ENCODE results near the gene SLIT3. TPM values are rescaled to one million over a fixed set of nuclear protein-coding genes. Genes with fewer than 3 reads are reported as not detected.

SLIT3 gene
- total RNA-seq, 1 donor from 2014 or later = 0.22 TPM

DNA sequence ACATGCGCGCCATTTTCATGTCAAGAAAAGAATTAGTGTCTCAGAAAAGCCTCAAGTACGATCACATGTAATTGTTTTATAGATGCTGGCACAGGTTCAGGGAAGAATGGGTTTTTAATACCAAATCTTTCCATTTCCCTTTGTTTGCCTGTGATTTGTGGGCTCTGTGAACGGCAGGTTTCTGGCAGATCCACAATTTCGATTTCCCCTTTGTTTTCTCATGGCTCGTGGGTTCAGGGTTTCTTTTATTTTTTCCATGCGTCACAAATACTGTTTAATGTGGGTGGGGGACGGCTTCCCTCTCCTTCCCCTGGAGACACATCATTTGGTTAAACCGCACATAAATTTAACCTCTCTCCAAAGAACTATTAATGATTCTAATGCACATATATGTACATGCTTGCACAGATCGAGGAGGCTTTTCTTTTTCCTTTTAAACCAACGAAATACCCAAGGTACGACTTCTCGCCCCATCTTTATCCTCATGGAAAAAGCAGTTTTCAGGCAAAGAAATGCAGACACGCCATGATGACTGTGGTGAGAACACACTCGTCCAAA is 195.9 kb downstream of the SLIT3 start:
- Mint-ChIP-seq H3K9me3 (peaks cover 2% of the 10 kb centered on the region), H3K36me3 (peaks cover 3% of the 10 kb centered on the region)

GRCh38 chr5:169103586-169104181 is 197.3 kb downstream of the SLIT3 start:
- Mint-ChIP-seq H3K4me1 (peaks cover 20% of the 10 kb centered on the region), H3K4me3 (no peak overlapping the region), H3K36me3 (no peaks in the 10 kb centered on the region), H3K27ac (peak overlapping the region; percentile 62), H3K27me3 (ENCODE audit: insufficient read depth, low read depth) (no peaks in the 10 kb centered on the region), H3K9me3 (no peaks in the 10 kb centered on the region)
- Histone ChIP-seq H3K4me3 (no peak overlapping the region), H4K20me1 (ENCODE audit: low read depth) (no peaks in the 10 kb centered on the region), H3K27ac (no peak overlapping the region), H3K9ac (no peak overlapping the region), H3K4me2 (no peak overlapping the region), H2AFZ (replicated peaks) (no peak overlapping the region), H3K4me1 (peaks cover 4% of the 10 kb centered on the region), H3K36me3 (no peaks in the 10 kb centered on the region), H3K27me3 (no peaks in the 10 kb centered on the region), H3F3A (ENCODE audit: low read depth) (no peaks in the 10 kb centered on the region), H3K79me2 (ENCODE audit: low read depth) (no peaks in the 10 kb centered on the region), H3K9me3 (ENCODE audit: low read depth) (no peaks in the 10 kb centered on the region)
- no peak for DNase-seq (ENCODE audit: low spot score)
- TF ChIP-seq EZH2 (IDR thresholded peaks at IDR 0.05) (no peak), EZH2phosphoT487 (IDR thresholded peaks at IDR 0.05) (no peak), CTCF (IDR thresholded peaks at IDR 0.05) (no peak)

More for the DNA sequence above, 195.9 kb downstream of the SLIT3 start:
- no peak overlapping the region for H2AFZ ChIP-seq (replicated peaks)
- H3K27ac Mint-ChIP-seq = no peak overlapping the region
- H3K4me3 Mint-ChIP-seq = no peak overlapping the region
- H3F3A ChIP-seq (ENCODE audit: low read depth) = no peaks in the 10 kb centered on the region
- H4K20me1 ChIP-seq (ENCODE audit: low read depth) = no peaks in the 10 kb centered on the region
- H3K9ac ChIP-seq = no peak overlapping the region
- no peaks in the 10 kb centered on the region for H3K27me3 ChIP-seq
- peaks cover 4% of the 10 kb centered on the region for H3K4me1 ChIP-seq
- H3K27me3 Mint-ChIP-seq (ENCODE audit: insufficient read depth, low read depth) = no peaks in the 10 kb centered on the region
- H3K4me1 Mint-ChIP-seq = peaks cover 17% of the 10 kb centered on the region
- no peaks in the 10 kb centered on the region for H3K79me2 ChIP-seq (ENCODE audit: low read depth)
- no peaks in the 10 kb centered on the region for H3K9me3 ChIP-seq (ENCODE audit: low read depth)
- H3K4me2 ChIP-seq = no peak overlapping the region
- H3K4me3 ChIP-seq = no peak overlapping the region
- no peak for DNase-seq (ENCODE audit: low spot score)
- no peaks in the 10 kb centered on the region for H3K36me3 ChIP-seq
- H3K27ac ChIP-seq = no peak overlapping the region
- TF ChIP-seq CTCF (IDR thresholded peaks at IDR 0.05) = no peak

DNA sequence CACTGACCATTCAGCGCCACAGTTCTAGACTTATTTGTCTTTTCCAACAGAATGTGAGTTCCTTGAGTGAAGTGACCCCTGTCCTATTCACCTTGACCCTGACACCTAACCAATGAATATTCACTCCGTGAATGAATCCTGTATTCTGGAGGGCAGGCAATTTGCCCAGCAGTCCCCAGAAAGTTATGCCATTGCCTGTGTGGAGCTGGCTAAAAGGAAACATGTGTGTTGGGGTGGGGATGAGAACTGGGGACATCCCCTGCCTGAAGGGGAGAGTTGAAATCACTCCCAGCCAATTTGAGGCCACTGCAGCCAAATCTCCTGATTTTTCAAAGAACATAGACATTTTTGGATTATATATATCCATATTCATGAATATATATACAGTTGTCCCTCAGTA is 199.0 kb downstream of the SLIT3 start:
- Histone ChIP-seq H3K27me3 (no peaks in the 10 kb centered on the region), H4K20me1 (ENCODE audit: low read depth) (no peaks in the 10 kb centered on the region), H2AFZ (replicated peaks) (no peak overlapping the region), H3K9ac (no peak overlapping the region), H3K4me3 (no peak overlapping the region), H3K79me2 (ENCODE audit: low read depth) (no peaks in the 10 kb centered on the region), H3K9me3 (ENCODE audit: low read depth) (no peaks in the 10 kb centered on the region), H3K27ac (no peak overlapping the region), H3K4me2 (no peak overlapping the region), H3F3A (ENCODE audit: low read depth) (no peaks in the 10 kb centered on the region), H3K4me1 (peaks cover 4% of the 10 kb centered on the region), H3K36me3 (no peaks in the 10 kb centered on the region)
- TF ChIP-seq EZH2 (IDR thresholded peaks at IDR 0.05) (no peak), CTCF (IDR thresholded peaks at IDR 0.05) (no peak), EZH2phosphoT487 (IDR thresholded peaks at IDR 0.05) (no peak)
- peaks cover 23% of the 10 kb centered on the region for H3K4me1 Mint-ChIP-seq
- H3K4me3 Mint-ChIP-seq = no peak overlapping the region
- H3K9me3 Mint-ChIP-seq = no peaks in the 10 kb centered on the region
- DNase-seq (ENCODE audit: low spot score) = no peak
- no peaks in the 10 kb centered on the region for H3K27me3 Mint-ChIP-seq (ENCODE audit: insufficient read depth, low read depth)
- H3K27ac Mint-ChIP-seq = no peak overlapping the region
- H3K36me3 Mint-ChIP-seq = no peaks in the 10 kb centered on the region
